GM12878 (cell line): ENCODE data around the gene ZBED5. TPM values are rescaled to one million over a fixed set of nuclear protein-coding genes. Genes with fewer than 3 reads are reported as not detected.

ENCODE experiments used
- ATAC-seq: fragments of 200-7000 bp; cut with Tn5 transposase; 3 replicates; pipeline ENCODE4 v1.9.1; 2020; ENCODE audit warnings: mild to moderate bottlenecking, moderate library complexity
- BruUV-seq: library from RNA; stranded (reverse); fragments of 400-500 nt; replicated peaks from 2 replicates; lab custom pipeline; 2021; lab: Mats Ljungman, UMichigan
- CTCF ChIA-PET: fragments of 300-600 bp; sonication (Branson Sonifier 250); formaldehyde crosslinking; extraction: SDS; loops from one replicate; lab custom pipeline; 2021; ENCODE audit warnings: inconsistent platforms; lab: Yijun Ruan, JAX
- POLR2A ChIA-PET: fragments of 350-600 bp; formaldehyde crosslinking; extraction: SDS; loops from one replicate; lab custom pipeline; 2021; ENCODE audit warnings: inconsistent platforms; lab: Charles Lee
- RAD21 ChIA-PET: fragments of 300-600 bp; sonication (Branson Sonifier 250); formaldehyde crosslinking; loops from one replicate; lab custom pipeline; 2023; ENCODE audit warnings: antibody characterized with exemption; ENCODE audit not compliant: unreplicated experiment; lab: Charles Lee
- SMC1A ChIA-PET: fragments of 300-600 bp; sonication (Branson Sonifier 250); formaldehyde crosslinking; loops from one replicate; lab custom pipeline; 2023; ENCODE audit not compliant: unreplicated experiment, uncharacterized antibody; lab: Charles Lee
- DNase-seq: peaks from one replicate; pipeline ENCODE4 v3.0.0-alpha.2; 2011; ENCODE audit warnings: low read depth, low spot score
- FAIRE-seq: peaks from 3 replicates; lab custom pipeline; 2011; peaks lifted over from hg19 to GRCh38; lab: Jason Lieb, UNC
- H2AFZ ChIP-seq: 2 replicates; pipeline ENCODE4 v1.6.0; 2011; ENCODE audit warnings: low read depth, low read length, control low read depth; ENCODE audit not compliant: control insufficient read depth
- H3K27ac ChIP-seq: 2 replicates; pipeline ENCODE4 v1.5.1; 2011; ENCODE audit warnings: control low read depth; ENCODE audit not compliant: control insufficient read depth, insufficient read depth
- H3K27me3 ChIP-seq, 2 experiments: replicated peaks in 1 of 2; 2 replicates each; pipeline versions ENCODE4 v1.6.0 to v1.6.1; 2011; ENCODE audit warnings: low read length in 1 of 2; ENCODE audit not compliant: control insufficient read depth in 2 of 2, insufficient read depth in 2 of 2
- H3K36me3 ChIP-seq, 2 experiments: 2 replicates each; pipeline ENCODE4 v1.5.1; 2011; ENCODE audit warnings: low read length in 1 of 2; ENCODE audit not compliant: control insufficient read depth in 2 of 2, insufficient read depth in 2 of 2
- H3K4me1 ChIP-seq: 2 replicates; pipeline ENCODE4 v1.6.1; 2011; ENCODE audit warnings: mild to moderate bottlenecking, low read length, moderate library complexity, mixed read lengths; ENCODE audit not compliant: control insufficient read depth, insufficient read depth
- H3K4me2 ChIP-seq: 2 replicates; pipeline ENCODE4 v1.6.0; 2011; ENCODE audit warnings: control low read depth; ENCODE audit not compliant: control insufficient read depth, insufficient read depth
- H3K4me3 ChIP-seq: fragments of 200-600 bp; sonication (generic); 2 replicates; pipeline ENCODE4 v1.5.1; 2016
- H3K79me2 ChIP-seq: 2 replicates; pipeline ENCODE4 v1.6.0; 2011; ENCODE audit warnings: low read length; ENCODE audit not compliant: control insufficient read depth, insufficient read depth
- H3K9ac ChIP-seq: 2 replicates; pipeline ENCODE4 v1.8.0; 2011; ENCODE audit warnings: low read length, control low read depth, mixed read lengths; ENCODE audit not compliant: control insufficient read depth, insufficient read depth
- H3K9me3 ChIP-seq: replicated peaks from 3 replicates; pipeline ENCODE4 v1.5.1; 2011; ENCODE audit warnings: mild to moderate bottlenecking, low read length; ENCODE audit not compliant: control insufficient read depth, insufficient read depth
- H4K20me1 ChIP-seq: 2 replicates; pipeline ENCODE4 v1.6.0; 2011; ENCODE audit not compliant: control insufficient read depth, insufficient read depth
- MYB ChIP-seq: fragments of 150-350 bp; IDR thresholded peaks from 2 replicates; pipeline ENCODE4 v1.6.1; 2014; ENCODE audit warnings: mild to moderate bottlenecking, low read depth, low read length, borderline replicate concordance
- NBN ChIP-seq: fragments of 450-650 bp; IDR thresholded peaks from 2 replicates; pipeline ENCODE4 v1.6.1; 2016
- RAD51 ChIP-seq: fragments of 450-650 bp; IDR thresholded peaks from 2 replicates; pipeline ENCODE4 v1.6.1; 2016; ENCODE audit warnings: moderate library complexity, mild to moderate bottlenecking, inconsistent platforms
- SKIL ChIP-seq: fragments of 450-650 bp; IDR thresholded peaks from 2 replicates; pipeline ENCODE4 v1.6.1; 2017; ENCODE audit warnings: mild to moderate bottlenecking, low read depth, inconsistent platforms; ENCODE audit not compliant: poor library complexity, severe bottlenecking
- SREBF2 ChIP-seq: IDR thresholded peaks from 2 replicates; pipeline ENCODE4 v1.6.1; 2012; ENCODE audit warnings: mild to moderate bottlenecking, low read length
- STAT1 ChIP-seq: fragments of 450-650 bp; conservative IDR thresholded peaks from 2 replicates; pipeline ENCODE4 v1.6.1; 2014; ENCODE audit warnings: antibody characterized with exemption, mild to moderate bottlenecking
- ZBTB33 ChIP-seq: fragments of 450-650 bp; IDR thresholded peaks from 2 replicates; pipeline ENCODE4 v1.6.1; 2017; ENCODE audit warnings: mild to moderate bottlenecking
- ZBTB4 ChIP-seq: fragments of 450-650 bp; formaldehyde crosslinking; IDR thresholded peaks from 2 replicates; pipeline ENCODE4 v1.4.0; 2022; ENCODE audit warnings: mild to moderate bottlenecking, moderate library complexity
- ZNF687 ChIP-seq: fragments of 450-650 bp; IDR thresholded peaks from 2 replicates; pipeline ENCODE4 v1.6.1; 2017; ENCODE audit warnings: mild to moderate bottlenecking, moderate library complexity
- WGBS: methylation state at CpG from one replicate; pipeline ENCODE4 v1.1.6; 2016; ENCODE audit warnings: low lambda C conversion rate; ENCODE audit not compliant: insufficient replicate concordance, insufficient coverage; ENCODE audit errors: missing lambda C conversion rate; 5-methylcytosine and 5-hydroxymethylcytosine counted together
- in situ Hi-C: fragments of 300-500 bp; cut with MboI; formaldehyde crosslinking; loops from 9 replicates; pipeline ENCODE4 v1.14.3; 2018; ENCODE audit warnings: mixed read lengths
- intact Hi-C: fragments of 100-400 bp; cut with micrococcal nuclease; formaldehyde crosslinking; loops from one replicate; pipeline ENCODE4 v1.14.2; 2022; ENCODE audit not compliant: unreplicated experiment
- polyA plus RNA-seq, 11 experiments: library from polyadenylated mRNA; depleted of rRNA in 4 of 11; unstranded in 6 of 11; stranded (reverse) in 5 of 11; fragments of >200 nt; fragmentation: Nextera tagmentation in 4 of 11; fragmentation: Illumina TruSeq in 1 of 11; extraction: Ambion mirVana in 4 of 11; extraction: Trizol in 1 of 11; gene quantifications; 1 replicate in 1 of 11; 2 replicates in 10 of 11; pipeline versions ENCODE4 v1.2.1 to v1.2.3, GENCODE V29; 2011 to 2016; ENCODE audit warnings: inconsistent platforms in 2 of 11, missing spikeins in 2 of 11, low read depth in 1 of 11
- total RNA-seq, 4 experiments: library from RNA; depleted of rRNA in 3 of 4; stranded (reverse); fragments of >200 nt in 3 of 4; fragmentation: Illumina TruSeq in 1 of 4; extraction: Trizol in 1 of 4; gene quantifications; 2 replicates each; pipeline versions ENCODE4 v1.2.1 to v1.2.3, GENCODE V29; 2013 to 2021

Gene ZBED5
- total and polyA plus RNA-seq, 10 of the 15 experiments (the other 5 are each of a cell fraction or from before 2014, with no cell fraction given): 27.3 to 86.8 (median 37.6) TPM

- TF ChIP-seq ZNF687: no peak
- no peak for TF ChIP-seq RAD51
These were observed 29.5 kb upstream of the ZBED5 start (continued) for GRCh38 chr11:10887307-10887706.

- 42% methylated on average over 3 of the region's 3 CpGs for WGBS
- Histone ChIP-seq H3K4me2 (no peak overlapping the region), H3K4me1 (no peaks in the 10 kb centered on the region), H3K36me3 (no peaks in the 10 kb centered on the region), H4K20me1 (no peaks in the 10 kb centered on the region), H3K9me3 (no peaks in the 10 kb centered on the region; the same call in 2 of the 3 replicates), H3K9ac (no peak overlapping the region), H3K79me2 (no peaks in the 10 kb centered on the region), H3K27ac (no peak overlapping the region), H2AFZ (no peak overlapping the region), H3K27me3 (no peaks in the 10 kb centered on the region), H3K4me3 (no peak overlapping the region)
- CTCF ChIA-PET: interaction anchor here (1.2 to 1.8 kb wide), 3 partner anchors 9 to 95 kb away, joined by 3 to 5 read pairs (median 5); no protein-coding TSS in a partner anchor
- intact Hi-C loops (no loop called here), in situ Hi-C loops (no loop called here)
- ATAC-seq: no peak
- POLR2A ChIA-PET: no interaction called here
- RAD21 ChIA-PET: no interaction called here
- no peak for FAIRE-seq
- SMC1A ChIA-PET: interaction anchor here (1.0 to 1.1 kb wide), 2 partner anchors 84 to 141 kb away, joined by 3 read pairs; no protein-coding TSS in a partner anchor
- no TSS peak for BruUV-seq
- no peak for DNase-seq
- TF ChIP-seq ZBTB4 (no peak), SKIL (no peak), MYB (no peak), STAT1 (no peak), NBN (no peak), ZBTB33 (no peak), SREBF2 (no peak)
These were observed 28.9 kb upstream of the ZBED5 start for GRCh38 chr11:10886652-10887250.
